Measurements from ENCODE around the gene DAAM1.

The DAAM1 gene

GRCh38 chr14:59328454-59328853, 140.0 kb downstream of the DAAM1 start:
- no peak for DNase-seq (ENCODE audit: extremely low spot score)
- POLR2A ChIA-PET, result no interaction called here

GRCh38 chr14:59330455-59330854, 142.0 kb downstream of the DAAM1 start:
- TF ChIP-seq LEF1 (IDR thresholded peaks at IDR 0.05; ENCODE audit: borderline replicate concordance) (no peak), BHLHE40 (IDR thresholded peaks at IDR 0.05; ENCODE audit: borderline replicate concordance) (no peak), ZNF384 (IDR thresholded peaks at IDR 0.05) (no peak), ELF4 (IDR thresholded peaks at IDR 0.05) (no peak), FOXA1 (IDR thresholded peaks at IDR 0.05) (no peak), L3MBTL2 (conservative IDR thresholded peaks at IDR 0.05) (no peak), NFRKB (IDR thresholded peaks at IDR 0.05) (no peak), FOXM1 (IDR thresholded peaks at IDR 0.05; ENCODE audit: borderline replicate concordance) (no peak), HDGF (IDR thresholded peaks at IDR 0.05; ENCODE audit: borderline replicate concordance) (no peak), CTBP1 (IDR thresholded peaks at IDR 0.05; ENCODE audit: borderline replicate concordance) (no peak), PKNOX1 (IDR thresholded peaks at IDR 0.05) (no peak), TARDBP (IDR thresholded peaks at IDR 0.05) (no peak), FOXK2 (IDR thresholded peaks at IDR 0.05) (no peak), SP1 (IDR thresholded peaks at IDR 0.05) (no peak), ARNT (IDR thresholded peaks at IDR 0.05) (no peak), SUZ12 (IDR thresholded peaks at IDR 0.05) (no peak)
- DNase-seq (ENCODE audit: extremely low spot score), result no peak
- ChIA-PET POLR2A (no interaction called here), CTCF (no interaction called here)

More at GRCh38 chr14:59328454-59328853, 140.0 kb downstream of the DAAM1 start:
- TF ChIP-seq NFRKB (IDR thresholded peaks at IDR 0.05), result no peak
- no peak for TF ChIP-seq TARDBP (IDR thresholded peaks at IDR 0.05)
- TF ChIP-seq ELF4 (IDR thresholded peaks at IDR 0.05), result no peak
- TF ChIP-seq PKNOX1 (IDR thresholded peaks at IDR 0.05), result no peak
- no peak for TF ChIP-seq HDGF (IDR thresholded peaks at IDR 0.05; ENCODE audit: borderline replicate concordance)
- no peak for TF ChIP-seq L3MBTL2 (conservative IDR thresholded peaks at IDR 0.05)
- no peak for TF ChIP-seq FOXK2 (IDR thresholded peaks at IDR 0.05)
- no peak for TF ChIP-seq BHLHE40 (IDR thresholded peaks at IDR 0.05; ENCODE audit: borderline replicate concordance)
- no peak for TF ChIP-seq SP1 (IDR thresholded peaks at IDR 0.05)
- TF ChIP-seq LEF1 (IDR thresholded peaks at IDR 0.05; ENCODE audit: borderline replicate concordance), result no peak
- TF ChIP-seq ARNT (IDR thresholded peaks at IDR 0.05), result no peak
- no peak for TF ChIP-seq FOXA1 (IDR thresholded peaks at IDR 0.05)
- no peak for TF ChIP-seq SUZ12 (IDR thresholded peaks at IDR 0.05)
- CTCF ChIA-PET, result no interaction called here

GRCh38 chr14:59331217-59331616, 142.8 kb downstream of the DAAM1 start:
- TF ChIP-seq ZNF384 (IDR thresholded peaks at IDR 0.05) (no peak), ELF4 (IDR thresholded peaks at IDR 0.05) (no peak), LEF1 (IDR thresholded peaks at IDR 0.05; ENCODE audit: borderline replicate concordance) (no peak), L3MBTL2 (conservative IDR thresholded peaks at IDR 0.05) (no peak), SP1 (IDR thresholded peaks at IDR 0.05) (no peak), NFRKB (IDR thresholded peaks at IDR 0.05) (no peak), FOXA1 (IDR thresholded peaks at IDR 0.05) (no peak), SUZ12 (IDR thresholded peaks at IDR 0.05) (no peak)
- DNase-seq (ENCODE audit: extremely low spot score), result no peak
- ChIA-PET CTCF (interaction anchor here (1.0 kb wide), 1 partner anchor 79 kb away, joined by 3 read pairs; no protein-coding TSS in a partner anchor), POLR2A (no interaction called here)

GRCh38 chr14:59332727-59333126, 144.3 kb downstream of the DAAM1 start:
- ChIA-PET POLR2A (no interaction called here), CTCF (no interaction called here)
- TF ChIP-seq CTBP1 (IDR thresholded peaks at IDR 0.05; ENCODE audit: borderline replicate concordance), result no peak
- no peak for TF ChIP-seq TARDBP (IDR thresholded peaks at IDR 0.05)
- TF ChIP-seq FOXA1 (IDR thresholded peaks at IDR 0.05), result no peak
- TF ChIP-seq PKNOX1 (IDR thresholded peaks at IDR 0.05), result no peak
- no peak for TF ChIP-seq SP1 (IDR thresholded peaks at IDR 0.05)
- TF ChIP-seq FOXM1 (IDR thresholded peaks at IDR 0.05; ENCODE audit: borderline replicate concordance), result no peak
- no peak for TF ChIP-seq L3MBTL2 (conservative IDR thresholded peaks at IDR 0.05)
- no peak for TF ChIP-seq LEF1 (IDR thresholded peaks at IDR 0.05; ENCODE audit: borderline replicate concordance)
- no peak for TF ChIP-seq ELF4 (IDR thresholded peaks at IDR 0.05)
- TF ChIP-seq HDGF (IDR thresholded peaks at IDR 0.05; ENCODE audit: borderline replicate concordance), result no peak
- TF ChIP-seq BHLHE40 (IDR thresholded peaks at IDR 0.05; ENCODE audit: borderline replicate concordance), result no peak
- TF ChIP-seq NFRKB (IDR thresholded peaks at IDR 0.05), result no peak
- DNase-seq (ENCODE audit: extremely low spot score), result no peak

- ChIA-PET CTCF (no interaction called here), POLR2A (no interaction called here)
- no peak for DNase-seq (ENCODE audit: extremely low spot score)
- TF ChIP-seq ARNT (IDR thresholded peaks at IDR 0.05) (no peak), FOXK2 (IDR thresholded peaks at IDR 0.05) (no peak), PKNOX1 (IDR thresholded peaks at IDR 0.05) (no peak), ELF4 (IDR thresholded peaks at IDR 0.05) (no peak), BHLHE40 (IDR thresholded peaks at IDR 0.05; ENCODE audit: borderline replicate concordance) (no peak), CTBP1 (IDR thresholded peaks at IDR 0.05; ENCODE audit: borderline replicate concordance) (no peak), FOXA1 (IDR thresholded peaks at IDR 0.05) (no peak), NFRKB (IDR thresholded peaks at IDR 0.05) (no peak), HDGF (IDR thresholded peaks at IDR 0.05; ENCODE audit: borderline replicate concordance) (no peak), L3MBTL2 (conservative IDR thresholded peaks at IDR 0.05) (no peak)
Observed at GRCh38 chr14:59333235-59333634, 144.8 kb downstream of the DAAM1 start.

- TF ChIP-seq L3MBTL2 (conservative IDR thresholded peaks at IDR 0.05) (no peak), TARDBP (IDR thresholded peaks at IDR 0.05) (no peak), ELF4 (IDR thresholded peaks at IDR 0.05) (no peak), FOXK2 (IDR thresholded peaks at IDR 0.05) (no peak)
- CTCF ChIA-PET, result interaction anchor here (0.6 kb wide), 1 partner anchor 29 kb away, joined by 5 read pairs; no protein-coding TSS in a partner anchor
- DNase-seq (ENCODE audit: extremely low spot score), result no peak
- POLR2A ChIA-PET, result no interaction called here
Observed at GRCh38 chr14:59333668-59334067, 145.2 kb downstream of the DAAM1 start.

Measured in HEK293T (cell line).